ENCODE data around the gene ITPKB.
"Not testable (repeated sequence)": the region's sequence is repeated elsewhere in the genome, so short reads cannot be mapped to it uniquely, and the experiment has no call there.

Gene ITPKB

DNA sequence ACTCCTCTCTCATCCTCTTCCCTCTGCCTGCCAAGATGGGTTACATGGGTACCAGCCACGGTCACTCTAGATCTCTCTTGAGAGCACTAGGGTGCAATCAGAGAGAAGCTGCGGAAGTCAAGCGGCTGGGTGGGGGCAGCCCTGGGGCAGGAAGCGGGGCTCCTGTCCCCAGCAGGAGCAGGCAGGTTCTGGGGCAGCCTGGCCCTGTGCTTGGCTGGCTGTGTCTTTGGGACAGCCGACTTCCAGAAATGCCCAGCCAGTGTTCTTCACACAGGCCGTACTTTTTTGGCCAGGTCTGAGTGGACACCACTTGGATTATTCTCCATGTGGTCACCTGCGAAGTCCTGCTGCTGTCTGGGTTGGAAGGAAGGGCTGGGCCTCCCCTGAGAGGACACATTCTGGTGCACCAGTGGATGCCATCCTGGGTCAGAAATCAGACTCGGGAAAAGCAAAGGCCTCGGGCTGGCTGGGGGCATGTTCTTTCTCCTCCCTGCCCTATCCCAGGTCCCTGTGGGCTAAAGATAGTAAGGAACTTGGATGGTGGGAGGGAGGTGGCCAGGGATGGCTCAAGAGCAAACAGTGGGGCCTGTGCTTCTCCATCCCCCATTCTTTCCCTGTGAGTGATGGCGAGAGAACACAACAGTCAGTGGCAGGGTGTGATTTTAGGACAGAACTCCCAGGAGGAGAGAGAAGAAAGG lies 93.7 kb downstream of the ITPKB start:
- no peaks in the 10 kb centered on the region; the same call in 1 of the 2 replicates for H3K36me3 ChIP-seq (replicated peaks)
- H3K9me3 ChIP-seq: no peaks in the 10 kb centered on the region
- in situ Hi-C loops (cut with MboI; ENCODE audit: low sequenced_read_pairs): no loop called here
- no peak overlapping the region for H3K4me3 ChIP-seq
- no peaks in the 10 kb centered on the region for H3K27me3 ChIP-seq (ENCODE audit: low read depth)
- no peak for DNase-seq (ENCODE audit: low spot score in 2 of 2)
- H3K4me1 ChIP-seq: no peaks in the 10 kb centered on the region

DNA sequence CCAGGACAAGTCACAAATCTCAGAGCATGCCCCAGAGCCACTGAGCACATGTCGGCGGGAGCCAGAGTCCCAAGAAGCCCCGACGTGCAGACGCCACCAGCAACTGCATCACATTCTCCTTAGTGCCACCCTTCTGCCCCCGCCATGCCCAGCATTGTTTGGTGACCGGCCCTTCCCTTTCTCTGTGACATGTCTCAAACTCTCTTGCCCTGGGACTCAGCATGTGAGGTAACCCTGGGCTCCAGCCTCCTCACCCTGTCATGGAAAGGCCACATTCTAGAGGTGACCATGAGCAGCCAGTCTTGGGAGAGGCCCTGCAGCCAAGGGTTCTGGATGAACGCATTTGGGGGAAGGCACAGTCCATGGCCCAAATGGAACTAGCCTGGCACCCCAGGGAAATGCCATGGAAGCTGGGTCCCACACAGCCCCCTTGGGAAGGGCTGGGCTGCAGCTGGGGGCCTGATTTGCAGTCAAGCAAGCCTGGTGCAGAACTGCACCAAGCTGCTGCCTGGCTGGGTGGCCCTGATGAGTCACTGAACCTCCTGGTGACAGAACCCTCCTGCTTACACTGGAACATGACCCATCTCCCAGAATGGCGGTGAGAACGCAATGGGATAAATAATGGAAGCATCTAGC lies 94.4 kb downstream of the ITPKB start:
- Histone ChIP-seq H3K4me1 (no peaks in the 10 kb centered on the region), H3K9me3 (no peaks in the 10 kb centered on the region), H3K36me3 (replicated peaks) (no peaks in the 10 kb centered on the region; the same call in 1 of the 2 replicates), H3K27me3 (ENCODE audit: low read depth) (no peaks in the 10 kb centered on the region), H3K4me3 (no peak overlapping the region)
- DNase-seq (ENCODE audit: low spot score in 2 of 2): no peak
- in situ Hi-C loops (cut with MboI; ENCODE audit: low sequenced_read_pairs): no loop called here

DNA sequence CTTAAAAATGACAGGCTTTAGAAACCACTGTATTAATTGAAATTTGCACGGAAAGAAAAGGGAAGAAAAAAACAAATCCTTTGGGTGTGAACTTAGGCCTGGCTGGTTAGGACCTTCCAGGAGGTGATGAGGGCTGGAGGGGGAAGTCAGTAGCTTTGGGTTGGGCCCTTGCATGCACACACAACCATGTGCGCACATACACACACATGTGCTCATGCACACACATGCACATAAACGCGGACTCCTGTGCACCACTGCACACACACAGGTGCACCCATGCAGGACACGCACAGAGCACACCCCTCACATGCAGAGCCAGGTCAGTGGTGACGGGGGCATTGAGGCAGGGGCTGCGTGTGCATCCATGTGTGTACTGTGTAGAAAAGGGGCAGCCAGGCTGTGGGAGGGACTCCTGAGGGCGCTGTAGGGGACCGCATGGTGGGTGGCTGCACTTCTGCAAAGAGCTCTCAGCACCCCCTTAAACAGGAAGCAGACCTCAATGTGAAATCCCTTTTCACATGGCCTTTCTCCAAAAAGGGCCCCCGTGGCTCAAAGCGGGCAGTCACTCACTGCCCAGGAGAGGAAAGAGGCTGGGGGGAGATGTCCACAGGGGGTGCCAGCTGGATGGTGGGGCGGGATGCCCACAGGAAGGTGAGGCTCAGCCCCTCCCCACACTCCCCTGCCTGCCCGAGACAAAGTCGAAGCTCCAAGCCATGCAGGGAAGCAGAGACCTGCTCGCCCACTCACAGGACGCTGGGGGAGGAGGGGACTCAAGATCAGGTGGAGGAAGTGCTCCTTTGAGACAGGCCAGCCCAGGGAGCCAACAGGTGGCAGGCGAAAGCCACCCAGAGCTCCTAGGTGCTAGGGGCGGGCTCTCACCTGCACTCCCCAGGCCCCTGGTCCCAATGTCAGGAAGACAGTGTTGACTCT lies 95.2 kb downstream of the ITPKB start:
- Histone ChIP-seq H3K4me3 (no peak overlapping the region), H3K4me1 (no peaks in the 10 kb centered on the region), H3K36me3 (replicated peaks) (no peaks in the 10 kb centered on the region; the same call in 1 of the 2 replicates), H3K27me3 (ENCODE audit: low read depth) (no peaks in the 10 kb centered on the region), H3K9me3 (no peaks in the 10 kb centered on the region)
- in situ Hi-C loops (cut with MboI; ENCODE audit: low sequenced_read_pairs): no loop called here
- no peak for DNase-seq (ENCODE audit: low spot score in 2 of 2)

DNA sequence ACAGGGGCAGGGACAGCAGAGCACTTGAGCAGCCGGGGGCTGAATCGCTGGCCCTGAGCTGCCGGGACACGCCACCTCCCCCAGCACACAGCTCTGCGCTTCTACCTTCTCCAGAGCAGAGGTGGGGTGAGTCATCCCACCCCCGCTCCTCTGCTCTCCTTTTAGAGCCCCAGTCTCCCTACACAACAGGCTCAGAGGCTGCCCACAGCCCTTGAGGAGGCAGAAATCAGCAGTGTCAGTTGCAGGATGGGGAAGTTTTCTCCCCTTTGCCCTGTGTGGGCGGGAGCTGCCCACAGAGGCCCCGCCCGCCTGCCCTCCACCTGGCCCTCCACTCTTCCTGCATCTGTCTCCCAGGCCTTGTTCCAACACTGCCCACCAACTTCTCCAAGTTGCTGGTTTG lies 95.9 kb downstream of the ITPKB start:
- DNase-seq (ENCODE audit: low spot score in 2 of 2): no peak
- Histone ChIP-seq H3K36me3 (replicated peaks) (no peaks in the 10 kb centered on the region; the same call in 1 of the 2 replicates), H3K9me3 (no peaks in the 10 kb centered on the region), H3K27me3 (ENCODE audit: low read depth) (no peaks in the 10 kb centered on the region), H3K4me1 (no peaks in the 10 kb centered on the region), H3K4me3 (no peak overlapping the region)
- in situ Hi-C loops (cut with MboI; ENCODE audit: low sequenced_read_pairs): no loop called here

DNA sequence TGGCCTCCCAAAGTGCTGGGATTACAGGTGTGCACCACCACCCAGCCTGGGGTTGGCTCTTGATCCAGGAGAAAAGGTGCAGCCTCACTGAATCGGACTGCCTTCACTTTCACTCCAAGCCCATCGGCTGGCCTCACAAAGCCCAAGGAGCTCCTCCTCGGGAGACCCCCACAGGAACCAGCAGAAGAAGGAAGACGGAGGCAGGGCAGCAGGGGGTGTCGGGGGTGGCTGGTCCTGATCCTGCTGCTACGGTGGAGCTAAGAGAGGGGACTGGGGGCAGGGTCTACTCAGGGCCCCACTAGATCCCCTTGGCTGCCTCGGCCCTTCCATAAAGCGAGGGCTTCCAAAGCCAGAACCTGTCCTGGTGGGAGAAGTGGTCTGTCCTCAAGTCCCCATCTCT lies 96.7 kb downstream of the ITPKB start:
- no peaks in the 10 kb centered on the region for H3K9me3 ChIP-seq
- no peak overlapping the region for H3K4me3 ChIP-seq
- DNase-seq (ENCODE audit: low spot score in 2 of 2): no peak
- H3K4me1 ChIP-seq: no peaks in the 10 kb centered on the region
- H3K27me3 ChIP-seq (ENCODE audit: low read depth): no peaks in the 10 kb centered on the region
- in situ Hi-C loops (cut with MboI; ENCODE audit: low sequenced_read_pairs): no loop called here
- H3K36me3 ChIP-seq (replicated peaks): no peaks in the 10 kb centered on the region; the same call in 1 of the 2 replicates

DNA sequence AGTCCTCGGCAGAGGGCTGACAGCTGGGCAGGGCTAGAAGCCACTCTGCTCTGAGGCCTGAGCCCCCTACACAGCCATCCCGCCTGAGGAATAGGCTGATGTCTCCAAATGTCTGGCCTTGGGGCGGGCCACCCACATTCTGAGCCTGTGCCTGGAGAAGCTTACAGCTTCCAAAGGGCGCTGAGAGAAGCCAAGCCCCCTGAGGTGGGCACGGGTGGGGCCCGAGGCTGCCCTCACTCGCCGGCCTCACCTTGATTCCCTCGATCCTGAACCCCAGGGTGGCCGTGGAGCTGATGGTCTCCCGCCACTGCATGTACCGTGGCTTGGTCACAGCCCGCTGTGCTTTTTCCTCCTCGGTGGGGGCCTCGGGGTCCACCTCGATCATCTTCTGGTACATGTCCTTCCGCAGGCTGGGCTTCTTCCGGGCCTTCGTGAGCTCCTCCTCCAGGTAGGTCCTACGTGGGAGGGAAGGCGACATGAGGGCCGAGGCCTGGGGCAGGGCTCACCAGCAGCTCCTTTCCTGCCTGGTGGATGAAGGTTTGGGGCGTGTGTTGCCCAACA lies 97.3 kb downstream of the ITPKB start:
- DNase-seq (ENCODE audit: low spot score in 2 of 2): no peak
- Histone ChIP-seq H3K4me3 (no peak overlapping the region), H3K4me1 (no peaks in the 10 kb centered on the region), H3K36me3 (replicated peaks) (no peaks in the 10 kb centered on the region; the same call in 1 of the 2 replicates), H3K27me3 (ENCODE audit: low read depth) (no peaks in the 10 kb centered on the region), H3K9me3 (no peaks in the 10 kb centered on the region)
- in situ Hi-C loops (cut with MboI; ENCODE audit: low sequenced_read_pairs): no loop called here

DNA sequence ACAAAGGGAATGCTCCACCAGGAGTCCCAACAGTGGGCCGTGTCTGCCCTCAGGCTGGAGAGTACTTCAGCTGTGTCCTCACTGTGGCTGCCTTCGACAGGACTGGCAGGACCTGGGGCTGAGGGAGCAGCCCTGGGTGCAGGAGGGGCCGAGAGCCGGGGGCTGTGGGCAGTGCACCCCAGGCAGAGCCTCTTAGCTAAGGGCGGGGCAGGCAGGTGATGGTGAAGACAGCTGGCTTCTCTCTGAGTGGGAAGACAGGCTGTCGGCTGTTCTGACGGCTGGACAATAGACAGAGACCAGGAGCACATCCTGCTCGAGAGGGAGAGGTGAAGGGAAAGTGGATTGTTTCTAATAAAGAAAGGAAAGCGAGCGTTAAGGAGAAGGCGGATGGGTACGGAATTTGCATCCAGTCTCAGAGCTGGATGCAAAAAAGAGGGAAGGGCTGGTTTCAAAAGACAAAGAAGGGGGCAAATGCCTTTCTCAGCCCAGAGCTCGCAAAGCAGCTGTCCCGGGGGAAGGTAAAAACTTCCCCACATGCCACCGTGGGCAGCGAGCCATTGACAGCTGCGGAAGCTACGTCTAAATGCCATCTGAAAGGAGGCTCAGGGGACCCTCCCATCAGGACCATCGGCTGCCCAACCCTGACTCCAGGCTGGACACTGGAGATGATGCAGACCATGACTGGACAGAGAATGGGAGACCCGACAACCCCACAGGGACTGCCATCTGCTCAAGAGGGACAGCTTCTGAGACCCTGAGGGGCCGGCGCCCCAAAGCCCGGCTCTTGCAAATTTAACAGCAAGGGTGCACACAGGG lies 98.6 kb downstream of the ITPKB start:
- no peak for DNase-seq (ENCODE audit: low spot score in 2 of 2)
- Histone ChIP-seq H3K36me3 (replicated peaks) (no peaks in the 10 kb centered on the region; the same call in 1 of the 2 replicates), H3K9me3 (no peaks in the 10 kb centered on the region), H3K27me3 (ENCODE audit: low read depth) (no peaks in the 10 kb centered on the region), H3K4me3 (no peak overlapping the region), H3K4me1 (no peaks in the 10 kb centered on the region)
- in situ Hi-C loops (cut with MboI; ENCODE audit: low sequenced_read_pairs): no loop called here

DNA sequence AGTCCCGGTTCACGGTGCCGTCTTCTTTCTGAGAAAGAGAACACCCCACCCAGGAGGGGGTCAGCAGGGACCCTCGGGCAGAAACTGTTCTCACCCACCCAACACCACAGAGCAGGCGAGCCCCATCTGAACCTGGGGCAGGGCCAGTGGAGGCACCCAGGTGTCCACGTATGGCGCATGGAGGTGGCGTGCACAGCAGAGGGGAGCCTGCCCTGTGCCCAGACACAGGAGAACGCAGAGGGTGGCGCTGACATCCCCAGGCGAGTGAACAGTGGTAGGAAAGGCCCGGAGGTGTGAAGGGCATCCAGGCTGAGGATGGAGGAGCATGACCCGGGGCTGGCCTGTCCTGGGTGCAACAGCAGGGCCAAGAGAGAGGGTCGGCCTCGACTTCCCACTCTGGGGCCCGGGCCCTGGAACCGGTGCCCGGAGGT lies 99.4 kb downstream of the ITPKB start:
- Histone ChIP-seq H3K4me3 (no peak overlapping the region), H3K36me3 (replicated peaks) (no peaks in the 10 kb centered on the region), H3K4me1 (no peaks in the 10 kb centered on the region), H3K9me3 (no peaks in the 10 kb centered on the region), H3K27me3 (ENCODE audit: low read depth) (no peaks in the 10 kb centered on the region)
- no peak for DNase-seq (ENCODE audit: low spot score in 2 of 2)
- in situ Hi-C loops (cut with MboI; ENCODE audit: low sequenced_read_pairs): loop anchor here (5.0 to 10.0 kb wide), 2 partner anchors 188 to 795 kb away; no protein-coding TSS in a partner anchor

DNA sequence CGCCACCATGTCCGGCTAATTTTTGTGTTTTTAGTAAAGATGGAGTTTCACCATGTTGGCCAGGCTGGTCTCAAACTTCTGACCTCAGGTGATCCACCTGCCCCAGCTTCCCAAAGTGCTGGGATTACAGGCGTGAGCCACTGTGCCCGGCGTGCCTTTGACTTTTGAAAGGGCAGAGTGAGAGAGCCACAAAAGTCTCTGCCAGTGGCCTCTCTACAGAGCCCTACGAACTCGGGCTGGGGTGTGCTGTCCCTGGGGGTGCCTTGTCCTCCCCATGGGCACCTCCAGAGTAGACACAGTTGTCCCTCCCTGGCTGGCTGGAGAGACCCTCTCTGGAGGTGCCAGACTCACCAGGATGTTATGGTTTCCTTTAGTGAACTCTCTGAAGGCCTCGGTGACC lies 99.9 kb downstream of the ITPKB start:
- H3K4me3 ChIP-seq; DNase-seq (ENCODE audit: low spot score in 2 of 2); H3K9me3 ChIP-seq; H3K36me3 ChIP-seq (replicated peaks); H3K27me3 ChIP-seq (ENCODE audit: low read depth); H3K4me1 ChIP-seq: not testable (repeated sequence)
- in situ Hi-C loops (cut with MboI; ENCODE audit: low sequenced_read_pairs): loop anchor here (5.0 to 10.0 kb wide), 2 partner anchors 188 to 796 kb away; no protein-coding TSS in a partner anchor

DNA sequence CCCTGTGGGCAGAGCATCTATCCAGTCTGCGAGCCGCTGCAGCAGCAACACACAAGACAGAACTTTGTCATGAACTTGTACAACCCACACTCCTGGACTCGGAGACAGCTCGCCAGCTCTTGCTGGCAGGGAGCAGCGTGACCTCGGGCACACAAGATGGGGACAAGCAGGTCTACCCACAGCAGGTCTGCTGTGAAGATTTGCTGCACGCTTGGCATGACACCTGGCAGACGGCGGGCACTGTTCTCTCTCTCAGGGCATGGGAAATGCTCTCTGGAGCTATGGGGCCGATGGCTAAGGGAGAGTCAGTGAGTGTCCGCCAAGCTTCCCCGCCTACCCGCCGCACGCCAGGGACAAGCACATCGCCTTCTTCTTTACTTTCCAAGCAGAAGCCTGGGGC lies 100.5 kb downstream of the ITPKB start:
- Histone ChIP-seq H3K36me3 (replicated peaks) (no peaks in the 10 kb centered on the region), H3K4me3 (no peak overlapping the region), H3K4me1 (no peaks in the 10 kb centered on the region), H3K27me3 (ENCODE audit: low read depth) (no peaks in the 10 kb centered on the region), H3K9me3 (no peaks in the 10 kb centered on the region)
- in situ Hi-C loops (cut with MboI; ENCODE audit: low sequenced_read_pairs): loop anchor here (5.0 to 10.0 kb wide), 2 partner anchors 189 to 796 kb away; no protein-coding TSS in a partner anchor
- DNase-seq (ENCODE audit: low spot score in 2 of 2): no peak

DNA sequence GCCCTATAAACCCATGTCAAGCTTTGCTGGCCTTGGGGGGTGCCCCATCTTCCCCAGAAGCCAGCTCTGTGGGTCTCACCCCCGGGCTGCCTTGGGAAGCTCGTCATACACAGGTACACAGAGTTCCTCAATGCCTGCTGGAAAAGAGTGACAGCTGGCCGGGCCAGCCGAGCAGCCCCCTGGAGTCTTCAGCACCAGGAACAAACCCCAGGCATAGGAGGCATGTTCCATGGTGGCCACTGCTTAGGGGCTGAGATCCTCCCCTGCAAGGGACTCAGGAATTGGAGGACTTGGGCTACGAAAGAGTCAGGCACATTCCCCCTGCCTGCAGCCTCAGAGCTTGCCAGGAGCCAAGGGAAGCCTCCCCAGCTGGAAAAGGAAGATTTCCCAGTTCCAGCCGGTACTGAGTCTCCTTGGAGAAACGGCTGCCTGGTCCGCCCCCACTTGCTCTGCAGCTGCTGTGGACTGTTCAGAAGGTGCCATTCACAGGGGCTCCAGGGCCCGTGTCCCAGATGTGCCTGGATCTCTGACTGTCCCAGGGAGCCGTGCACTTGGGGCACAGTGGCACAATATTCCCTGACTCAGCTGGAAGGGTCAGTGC lies 101.0 kb downstream of the ITPKB start:
- no peaks in the 10 kb centered on the region for H3K27me3 ChIP-seq (ENCODE audit: low read depth)
- H3K4me3 ChIP-seq: no peak overlapping the region
- in situ Hi-C loops (cut with MboI; ENCODE audit: low sequenced_read_pairs): loop anchor here (5.0 to 10.0 kb wide), 2 partner anchors 189 to 797 kb away; no protein-coding TSS in a partner anchor
- H3K9me3 ChIP-seq: no peaks in the 10 kb centered on the region
- DNase-seq (ENCODE audit: low spot score in 2 of 2): no peak
- no peaks in the 10 kb centered on the region for H3K36me3 ChIP-seq (replicated peaks)
- H3K4me1 ChIP-seq: no peaks in the 10 kb centered on the region

DNA sequence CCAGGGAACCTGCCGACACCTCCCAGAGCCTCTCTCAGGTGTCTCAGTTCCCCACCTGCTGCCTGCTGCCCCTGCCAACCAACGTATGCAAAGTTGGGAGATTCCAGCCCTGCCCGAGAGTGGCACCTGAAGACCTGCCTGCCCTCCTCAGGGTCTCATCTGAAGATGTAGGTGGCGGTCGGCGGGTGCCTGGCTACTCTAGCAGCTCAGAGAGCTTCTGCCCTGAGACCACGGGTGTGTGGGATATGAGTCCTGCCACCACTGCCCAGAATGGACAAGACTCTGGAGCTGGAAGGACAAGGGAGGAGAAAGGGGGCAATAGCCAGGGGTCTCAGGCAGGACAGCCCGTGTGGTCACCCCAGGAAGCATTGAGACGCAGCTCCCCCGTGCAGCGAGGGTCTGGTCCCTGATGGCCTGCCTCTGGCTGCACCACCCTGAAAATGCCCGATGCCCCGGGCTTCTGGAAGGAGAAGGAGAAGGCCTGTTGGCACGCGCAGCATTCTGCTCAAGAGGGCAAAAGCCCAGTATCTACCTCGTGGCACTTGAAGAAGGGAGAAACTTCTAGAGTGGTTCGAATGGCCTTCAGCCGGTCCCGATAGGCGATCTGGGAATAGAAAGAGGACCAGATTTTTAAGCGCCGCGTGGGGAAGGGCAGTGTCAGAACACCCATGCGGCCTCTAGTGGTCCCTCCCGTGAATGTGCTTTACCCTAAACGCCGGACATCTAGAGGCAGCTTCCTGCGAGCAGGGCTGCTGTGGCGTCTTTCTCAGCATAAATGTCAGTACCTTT lies 101.7 kb downstream of the ITPKB start:
- no peak overlapping the region for H3K4me3 ChIP-seq
- H3K27me3 ChIP-seq (ENCODE audit: low read depth): no peaks in the 10 kb centered on the region
- H3K36me3 ChIP-seq (replicated peaks): no peaks in the 10 kb centered on the region
- no peaks in the 10 kb centered on the region for H3K9me3 ChIP-seq
- no peaks in the 10 kb centered on the region for H3K4me1 ChIP-seq
- DNase-seq (ENCODE audit: low spot score in 2 of 2): no peak
- in situ Hi-C loops (cut with MboI; ENCODE audit: low sequenced_read_pairs): loop anchor here (5.0 to 10.0 kb wide), 2 partner anchors 190 to 797 kb away; no protein-coding TSS in a partner anchor

Data from HAP-1 (cell line).